PFSK-1 (cell line): Measurements from ENCODE around the gene IDH3A.

Experiments used
- POLR2AphosphoS5 ChIP-seq: IDR thresholded peaks from 2 replicates; pipeline ENCODE4 v1.6.1; 2012; ENCODE audit warnings: low read depth, mild to moderate bottlenecking, control low read depth, low read length, moderate library complexity
- TAF1 ChIP-seq: IDR thresholded peaks from 2 replicates; pipeline ENCODE4 v1.6.1; 2012; ENCODE audit warnings: low read length, control low read depth, borderline replicate concordance; ENCODE audit not compliant: insufficient read depth

DNA sequence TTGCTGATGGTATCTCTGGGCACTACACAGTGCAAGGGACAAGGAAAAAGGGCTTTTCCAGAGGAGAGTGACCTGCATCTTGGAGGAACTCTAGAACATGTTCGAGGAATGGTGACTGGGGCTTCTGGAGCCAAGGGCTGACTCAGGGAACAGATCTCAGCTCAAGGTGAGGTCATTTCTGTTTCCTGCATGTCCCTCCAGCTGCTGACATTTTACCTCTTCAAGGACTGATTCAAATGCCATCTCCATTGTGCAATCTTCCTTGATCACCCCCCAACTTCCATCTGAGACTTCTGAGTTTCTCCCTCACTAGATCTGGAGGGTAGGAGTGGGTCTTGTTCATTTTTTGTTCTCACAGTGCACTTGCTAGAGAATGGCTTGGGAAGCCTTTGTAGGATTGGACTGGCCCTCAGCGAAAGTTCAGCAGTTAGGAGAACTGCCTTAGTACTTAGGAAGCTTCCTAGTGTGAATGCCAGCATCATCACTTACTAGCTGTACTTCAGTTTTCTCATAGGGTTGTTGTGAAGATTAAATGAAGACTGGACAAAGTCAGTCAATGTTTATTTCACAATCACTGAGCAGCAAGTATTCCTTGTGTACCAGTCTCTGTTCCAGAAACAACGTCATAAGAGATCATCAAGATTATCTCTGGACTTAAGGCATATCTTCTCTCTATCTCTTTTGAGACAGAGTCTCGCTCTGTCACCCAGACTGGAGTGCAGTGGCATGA lies 2.6 kb upstream of the IDH3A start:
- TF ChIP-seq POLR2AphosphoS5 (no peak), TAF1 (no peak)
